Upper lobe of left lung (tissue), 4 donors: ENCODE data around the gene F7.

Experiments used
- CTCF ChIP-seq, 6 experiments: fragments of 450-650 bp in 4 of 6; fragments of 200-600 bp in 2 of 6; sonication (generic) in 2 of 6; IDR thresholded peaks; one replicate each; pipeline ENCODE4 v1.5.1; 2016 to 2019; ENCODE audit warnings: antibody characterized with exemption in 6 of 6
- EP300 ChIP-seq, 4 donors: sonication (generic); formaldehyde crosslinking; IDR thresholded peaks; one replicate each; pipeline ENCODE4 v1.5.1; 2017; ENCODE audit warnings: antibody characterized with exemption in 4 of 4, control low read depth in 2 of 4
- POLR2A ChIP-seq, 4 donors: fragments of 450-650 bp; IDR thresholded peaks; one replicate each; pipeline ENCODE4 v1.5.1; 2016 to 2017; ENCODE audit warnings: antibody characterized with exemption in 4 of 4, mild to moderate bottlenecking in 2 of 4
- POLR2AphosphoS5 ChIP-seq, 2 donors: sonication (generic); formaldehyde crosslinking; IDR thresholded peaks; one replicate each; pipeline ENCODE4 v1.5.1; 2017; ENCODE audit warnings: antibody characterized with exemption in 2 of 2

GRCh38 chr13:113066746-113067145 is 38.8 kb upstream of the F7 start:
- no peak for TF ChIP-seq CTCF (IDR thresholded peaks at IDR 0.05)
- no peak for TF ChIP-seq EP300 (IDR thresholded peaks at IDR 0.05)
- TF ChIP-seq POLR2AphosphoS5 (IDR thresholded peaks at IDR 0.05), result no peak
- TF ChIP-seq POLR2A (IDR thresholded peaks at IDR 0.05), result no peak
